Endothelial cell of hepatic sinusoid (primary cell): ENCODE data around the gene ARRB1.

ENCODE experiments used
- in situ Hi-C: cut with HindIII; loops from 2 replicates; pipeline ENCODE4 v1.10.0; 2017; ENCODE audit warnings: low sequenced_read_pairs

The ARRB1 gene

GRCh38 chr11:75264971-75265370, 86.5 kb downstream of the ARRB1 start:
- in situ Hi-C loops, result loop anchor here (5.0 kb wide), 1 partner anchor 57 kb away; no protein-coding TSS in a partner anchor

GRCh38 chr11:75264356-75264755, 87.1 kb downstream of the ARRB1 start:
- in situ Hi-C loops, result loop anchor here (5.0 kb wide), 1 partner anchor 58 kb away; no protein-coding TSS in a partner anchor

- in situ Hi-C loops, result loop anchor here (5.0 kb wide), 1 partner anchor 58 kb away; no protein-coding TSS in a partner anchor
Observed at GRCh38 chr11:75263944-75264349, 87.5 kb downstream of the ARRB1 start.

DNA sequence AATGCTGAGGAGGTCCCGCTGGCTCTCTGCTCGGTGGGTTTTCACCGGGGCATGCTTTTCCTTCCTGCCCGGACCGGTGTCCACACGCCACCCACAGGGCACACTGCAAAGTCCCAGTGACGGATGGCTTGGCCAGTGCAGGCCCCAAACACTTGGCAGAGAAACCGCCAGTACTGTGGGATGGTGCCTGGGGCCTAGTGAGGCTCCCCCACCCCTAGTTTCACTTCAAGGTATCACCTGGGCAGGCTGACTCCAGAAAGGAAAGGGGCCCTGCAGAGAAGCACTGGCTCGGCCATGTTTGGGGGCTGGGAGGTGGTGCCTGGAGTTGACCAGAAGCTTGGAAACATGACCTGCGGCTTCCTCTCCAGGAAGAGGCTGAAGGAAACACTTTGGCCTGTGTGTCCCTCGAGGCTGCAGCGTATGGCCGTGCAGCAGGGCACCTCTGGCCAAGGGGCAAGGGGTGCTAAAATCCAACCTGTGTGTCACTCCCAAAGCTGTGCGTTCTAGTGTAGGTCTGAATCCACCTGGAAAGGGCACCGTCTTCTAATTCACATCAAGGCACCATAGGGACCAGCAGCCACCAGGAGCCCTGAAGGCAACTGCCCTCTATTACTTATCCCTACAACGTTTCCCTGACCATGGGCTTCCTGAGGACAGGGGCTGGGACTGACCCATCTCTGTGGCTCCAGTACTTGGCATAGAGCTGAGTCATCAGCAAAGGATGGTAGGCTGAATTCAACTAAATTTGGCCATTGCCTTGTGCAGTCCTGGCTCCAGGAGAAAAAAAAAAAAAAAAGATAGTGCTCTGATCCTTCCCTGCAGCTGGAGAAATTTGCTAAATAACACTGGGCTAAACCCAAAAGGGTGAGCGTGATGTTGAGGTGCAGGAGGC, 88.3 kb downstream of the ARRB1 start:
- in situ Hi-C loops, result loop anchor here (5.0 kb wide), 1 partner anchor 59 kb away; no protein-coding TSS in a partner anchor

DNA sequence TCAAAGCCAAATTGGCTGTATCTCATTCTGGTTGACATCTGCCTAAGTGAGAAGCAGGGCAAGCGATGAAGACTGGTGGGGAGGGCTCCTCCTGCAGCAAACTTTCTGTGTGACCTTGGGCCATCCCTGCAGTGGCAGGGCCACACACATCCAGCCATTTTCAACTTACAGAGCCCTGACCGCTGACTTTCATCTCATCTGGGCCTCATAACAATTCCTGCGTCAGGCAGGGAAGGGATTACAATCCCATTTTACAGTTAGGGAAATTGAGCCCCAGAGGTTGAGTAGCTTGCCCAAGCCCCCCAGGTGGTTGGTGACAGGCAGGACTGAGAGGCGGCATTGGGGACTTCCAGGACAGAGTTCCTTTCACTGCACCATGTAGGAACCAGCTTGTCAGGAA, 89.0 kb downstream of the ARRB1 start:
- in situ Hi-C loops, result loop anchor here (5.0 kb wide), 1 partner anchor 60 kb away; no protein-coding TSS in a partner anchor

DNA sequence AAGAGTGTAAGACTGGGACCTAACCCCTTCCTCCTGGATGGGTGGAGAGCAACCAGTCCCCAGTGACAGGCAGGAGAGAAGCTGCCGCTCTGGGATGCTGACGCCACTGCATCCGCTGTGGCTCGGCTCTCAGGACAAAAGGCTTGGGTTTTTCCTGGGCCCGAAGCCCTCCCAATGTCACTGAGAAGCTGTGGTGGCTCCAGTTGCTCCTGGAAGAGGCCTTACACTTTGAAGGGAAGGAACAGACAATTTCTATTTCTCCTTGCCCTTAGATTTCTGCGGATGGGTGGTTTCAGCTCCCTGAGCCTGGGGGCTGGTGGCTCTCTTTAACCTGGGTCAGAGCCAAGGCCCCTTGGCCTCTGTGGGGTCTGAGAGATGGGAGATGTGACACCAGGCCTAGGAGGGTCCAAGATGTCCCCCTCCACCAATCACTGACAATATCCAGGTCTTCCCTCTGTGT, 89.5 kb downstream of the ARRB1 start:
- in situ Hi-C loops, result loop anchor here (5.0 kb wide), 1 partner anchor 60 kb away; no protein-coding TSS in a partner anchor

DNA sequence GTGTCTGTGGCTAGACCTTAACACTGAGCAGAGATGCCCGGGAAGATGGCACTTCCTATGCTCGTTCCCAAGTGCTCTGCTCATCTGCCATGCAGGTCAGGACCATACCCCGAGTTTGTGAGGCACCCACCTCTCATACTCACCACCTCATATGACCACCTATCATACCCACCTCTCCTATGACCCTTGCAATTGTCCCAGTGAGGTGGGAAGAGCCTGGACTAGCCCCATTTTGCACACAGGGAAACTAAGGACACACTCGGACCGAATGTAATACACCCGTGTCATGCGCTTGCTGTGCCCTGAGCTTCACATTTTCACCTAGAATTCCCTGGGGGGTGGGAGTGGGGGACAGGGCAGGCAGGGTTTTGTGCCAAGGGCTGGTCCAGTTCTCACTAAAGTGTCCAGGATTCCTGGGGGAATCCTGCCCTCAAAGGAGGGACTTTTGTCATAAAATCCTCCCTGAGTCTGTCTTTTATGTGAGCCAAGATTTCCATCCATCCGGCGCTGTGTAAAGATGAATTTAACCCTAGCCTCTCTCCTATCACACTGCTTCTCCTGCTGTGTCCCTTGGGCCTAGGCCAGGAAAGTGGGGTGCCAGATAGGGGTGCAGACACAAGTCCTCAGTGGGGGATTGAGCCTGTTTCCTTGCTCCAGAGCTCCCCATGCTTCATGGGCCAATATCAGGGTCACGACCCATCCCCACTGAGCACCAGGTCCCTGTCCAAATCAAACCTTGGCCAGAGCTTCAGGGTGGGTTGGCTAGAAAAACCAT, 90.9 kb downstream of the ARRB1 start:
- in situ Hi-C loops, result loop anchor here (5.0 kb wide), 1 partner anchor 62 kb away; no protein-coding TSS in a partner anchor

- in situ Hi-C loops, result no loop called here
Observed at GRCh38 chr11:75254326-75254725, 97.1 kb downstream of the ARRB1 start.

DNA sequence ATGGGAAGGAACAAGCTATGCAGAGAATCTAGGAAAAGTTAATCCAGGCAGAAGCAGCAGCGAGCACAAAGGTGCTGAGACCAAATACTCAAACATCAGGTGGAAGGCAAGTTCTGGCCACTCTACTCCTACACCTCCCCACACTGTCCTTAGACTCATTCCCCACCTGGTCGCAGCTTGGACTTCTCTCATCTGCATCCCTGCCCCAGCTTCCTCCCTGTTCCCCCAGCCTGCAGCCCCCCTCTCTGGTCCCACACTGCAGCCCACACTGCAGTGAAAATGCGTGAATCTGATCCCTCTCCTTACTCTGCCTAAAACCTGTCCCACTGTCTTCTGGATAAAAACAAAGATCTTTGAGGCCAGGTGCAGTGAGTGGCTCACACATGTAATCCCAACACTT, 101.8 kb downstream of the ARRB1 start:
- in situ Hi-C loops, result no loop called here

DNA sequence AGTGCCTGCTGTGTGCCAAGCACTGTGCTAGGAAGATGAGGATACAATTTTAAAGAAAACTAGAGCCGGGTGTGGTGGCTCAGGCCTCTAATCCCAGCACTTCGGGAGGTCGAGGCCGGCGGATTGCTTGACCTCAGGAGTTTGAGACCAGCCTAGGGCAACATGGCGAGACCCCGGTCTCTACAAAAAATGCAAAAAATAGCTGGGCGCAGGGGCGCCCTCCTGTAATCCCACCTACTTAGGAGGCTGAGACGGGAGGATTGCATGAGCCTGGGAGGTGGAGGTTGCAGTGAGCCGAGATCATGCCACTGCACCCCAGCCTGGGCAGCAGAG, 102.6 kb downstream of the ARRB1 start:
- in situ Hi-C loops, result no loop called here

GRCh38 chr11:75246671-75247350, 104.7 kb downstream of the ARRB1 start:
- in situ Hi-C loops, result no loop called here

GRCh38 chr11:75246006-75246670, 105.3 kb downstream of the ARRB1 start:
- in situ Hi-C loops, result no loop called here

DNA sequence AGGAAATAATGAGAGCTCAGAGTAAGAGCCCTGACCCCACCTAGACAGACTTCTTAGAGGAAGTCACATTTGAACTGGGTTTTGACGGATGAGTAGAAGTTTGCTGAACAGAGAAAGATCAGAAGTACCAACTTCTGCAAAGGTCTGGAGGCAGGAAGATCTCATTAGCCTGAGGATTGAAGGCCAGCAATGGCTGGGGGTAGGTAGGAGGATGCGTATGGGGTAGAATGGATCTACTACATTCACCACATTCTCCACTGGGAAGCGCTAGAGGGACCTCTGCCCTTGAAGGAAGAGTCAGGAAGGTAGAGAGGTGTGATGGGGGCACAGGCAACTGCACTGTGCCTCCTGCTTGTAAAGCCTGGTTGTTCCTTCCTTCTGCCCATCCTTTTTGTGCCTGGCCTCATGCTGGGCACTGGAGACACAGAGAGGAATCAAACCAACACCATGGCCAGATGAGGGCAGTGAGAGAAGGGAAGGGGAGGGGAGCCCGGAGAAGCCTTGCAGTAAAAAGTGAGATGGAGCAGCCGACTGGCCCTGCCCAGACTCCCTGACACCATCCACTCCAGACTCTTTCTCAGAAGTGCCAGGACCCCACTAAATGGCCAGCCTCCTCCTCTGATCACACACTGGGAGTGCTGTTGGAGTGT, 106.0 kb downstream of the ARRB1 start:
- in situ Hi-C loops, result no loop called here

GRCh38 chr11:75244052-75244814, 107.2 kb downstream of the ARRB1 start:
- in situ Hi-C loops, result no loop called here

GRCh38 chr11:75242722-75243600, 108.5 kb downstream of the ARRB1 start:
- in situ Hi-C loops, result no loop called here

- in situ Hi-C loops, result no loop called here
Observed at GRCh38 chr11:75241906-75242644, 109.4 kb downstream of the ARRB1 start.
